K562 (cell line): Measurements from ENCODE around the gene MAMDC4. TPM values are rescaled to one million over a fixed set of nuclear protein-coding genes. Genes with fewer than 3 reads are reported as not detected.

ENCODE experiments used
- ARID3A ChIP-seq: IDR thresholded peaks from 2 replicates; pipeline ENCODE4 v1.6.1; 2012; ENCODE audit warnings: low read depth, low read length, improper control_type of control experiment, borderline replicate concordance
- ARID4B ChIP-seq: sonication (generic); formaldehyde crosslinking; IDR thresholded peaks from 2 replicates; pipeline ENCODE4 v1.8.0; 2022; ENCODE audit warnings: mild to moderate bottlenecking, missing genetic modification reagents
- CHCHD3 ChIP-seq: fragments of 250-450 bp; sonication (Bioruptor Pico); IDR thresholded peaks from 2 replicates; pipeline ENCODE4 v2.1.2; 2022; ENCODE audit warnings: mild to moderate bottlenecking
- EHMT2 ChIP-seq: fragments of 450-650 bp; IDR thresholded peaks from 2 replicates; pipeline ENCODE4 v1.6.1; 2018; ENCODE audit warnings: antibody characterized with exemption
- FOSL1 ChIP-seq: fragments of 200-800 bp; sonication (Bioruptor generic); conservative IDR thresholded peaks from 2 replicates; pipeline ENCODE4 v1.6.1; 2016; ENCODE audit warnings: missing genetic modification characterization, missing compliant biosample characterization
- GABPB2 ChIP-seq: fragments of 250-450 bp; sonication (Bioruptor Pico); conservative IDR thresholded peaks from 2 replicates; pipeline ENCODE4 v1.5.1; 2021; ENCODE audit warnings: mild to moderate bottlenecking
- HMGXB4 ChIP-seq: sonication (generic); formaldehyde crosslinking; IDR thresholded peaks from 2 replicates; pipeline ENCODE4 v1.8.1; 2023; ENCODE audit warnings: mild to moderate bottlenecking, missing genetic modification reagents
- IFI16 ChIP-seq: fragments of 250-450 bp; sonication (Bioruptor Pico); IDR thresholded peaks from 2 replicates; pipeline ENCODE4 v2.1.2; 2022; ENCODE audit warnings: mild to moderate bottlenecking, inconsistent platforms
- ILK ChIP-seq: fragments of 450-650 bp; IDR thresholded peaks from 2 replicates; pipeline ENCODE4 v1.6.1; 2016; ENCODE audit warnings: missing genetic modification characterization, low read depth, mild to moderate bottlenecking, missing compliant biosample characterization, moderate library complexity, borderline replicate concordance
- MBD2 ChIP-seq: sonication (generic); IDR thresholded peaks from 2 replicates; pipeline ENCODE4 v1.6.1; 2016; ENCODE audit warnings: low read depth, borderline replicate concordance
- MTA3 ChIP-seq: fragments of 450-650 bp; formaldehyde crosslinking; IDR thresholded peaks from 2 replicates; pipeline ENCODE4 v1.6.1; 2017; ENCODE audit warnings: mild to moderate bottlenecking, borderline replicate concordance
- PHB ChIP-seq: fragments of 250-450 bp; sonication (Bioruptor Pico); IDR thresholded peaks from 2 replicates; pipeline ENCODE4 v1.5.0; 2021
- POLR2G ChIP-seq: fragments of 200-400 bp; formaldehyde crosslinking; IDR thresholded peaks from 2 replicates; pipeline ENCODE4 v1.6.1; 2017; ENCODE audit warnings: low read depth, mild to moderate bottlenecking, antibody characterized with exemption, low read length, moderate library complexity
- POU5F1 ChIP-seq: fragments of 150-350 bp; IDR thresholded peaks from 2 replicates; pipeline ENCODE4 v1.6.1; 2014; ENCODE audit warnings: borderline replicate concordance, low read length, low read depth, mild to moderate bottlenecking; ENCODE audit not compliant: partially characterized antibody
- SMARCC2 ChIP-seq: fragments of 450-650 bp; IDR thresholded peaks from 2 replicates; pipeline ENCODE4 v1.6.1; 2017; ENCODE audit warnings: antibody characterized with exemption, moderate library complexity, mild to moderate bottlenecking, low read depth
- SP1 ChIP-seq: sonication (generic); formaldehyde crosslinking; IDR thresholded peaks from 2 replicates; pipeline ENCODE4 v1.8.1; 2022; ENCODE audit warnings: mild to moderate bottlenecking, missing genetic modification reagents
- ZBTB17 ChIP-seq: fragments of 450-650 bp; formaldehyde crosslinking; IDR thresholded peaks from 2 replicates; pipeline ENCODE4 v1.4.0; 2020; ENCODE audit warnings: mild to moderate bottlenecking
- ZKSCAN1 ChIP-seq: fragments of 150-350 bp; IDR thresholded peaks from 2 replicates; pipeline ENCODE4 v1.6.1; 2016; ENCODE audit warnings: low read depth, low read length
- ZNF347 ChIP-seq: fragments of 450-650 bp; formaldehyde crosslinking; IDR thresholded peaks from 2 replicates; pipeline ENCODE4 v1.4.0; 2020; ENCODE audit warnings: low read depth, mild to moderate bottlenecking, moderate library complexity
- ZNF75A ChIP-seq: fragments of 450-650 bp; formaldehyde crosslinking; IDR thresholded peaks from 2 replicates; pipeline ENCODE4 v1.4.0; 2020; ENCODE audit warnings: mild to moderate bottlenecking
- ZNF76 ChIP-seq: fragments of 250-450 bp; sonication (Bioruptor Pico); IDR thresholded peaks from 2 replicates; pipeline ENCODE4 v1.4.0; 2020; ENCODE audit warnings: mild to moderate bottlenecking, moderate library complexity, borderline replicate concordance
- polyA plus RNA-seq, 8 experiments: library from polyadenylated mRNA; depleted of rRNA in 4 of 8; stranded (reverse) in 5 of 8; unstranded in 3 of 8; fragments of >200 nt; fragmentation: Nextera tagmentation in 2 of 8; fragmentation: Illumina TruSeq in 1 of 8; extraction: Ambion mirVana in 2 of 8; extraction: Trizol in 1 of 8; gene quantifications; 2 replicates each; pipeline versions ENCODE4 v1.2.1 to v1.2.3, GENCODE V29; 2011 to 2014; ENCODE audit warnings: inconsistent platforms in 1 of 8, missing spikeins in 1 of 8
- total RNA-seq, 7 experiments: library from RNA; depleted of rRNA in 6 of 7; stranded (reverse); fragments of >200 nt in 6 of 7; fragmentation: Illumina TruSeq in 2 of 7; extraction: Trizol in 2 of 7; gene quantifications; 2 replicates each; pipeline versions ENCODE4 v1.2.1 to v1.2.3, GENCODE V29; 2011 to 2021; ENCODE audit warnings: low replicate concordance in 1 of 7
- TF ChIP-seq, protein P1 (sequence below): fragments of 450-650 bp; formaldehyde crosslinking; IDR thresholded peaks from 2 replicates; pipeline ENCODE4 v1.4.0; 2022; ENCODE audit warnings: mild to moderate bottlenecking, moderate library complexity

MAMDC4 gene
- total and polyA plus RNA-seq, 9 of the 15 experiments (the other 6 are each of a cell fraction or from before 2014, with no cell fraction given), result 0.03 to 10.8 (median 1.5) TPM

GRCh38 chr9:136875155-136875554, 23.0 kb downstream of the MAMDC4 start (continued):
- TF ChIP-seq CHCHD3 (CRISPR knock-in tag) (no peak), ZNF76 (CRISPR knock-in tag) (no peak), IFI16 (CRISPR knock-in tag) (no peak), PHB (CRISPR knock-in tag) (no peak), ZNF75A (CRISPR knock-in tag) (no peak), HMGXB4 (CRISPR knock-in tag) (no peak), FOSL1 (tag) (no peak), POLR2G (no peak), GABPB2 (CRISPR knock-in tag) (no peak), ZNF347 (CRISPR knock-in tag) (no peak), ILK (tag) (no peak), ARID3A (0 out of 2 replicates have a peak, but pooled peaks have one; percentile 49), POU5F1 (no peak), ZBTB17 (CRISPR knock-in tag) (no peak), SP1 (CRISPR knock-in tag) (no peak), ZKSCAN1 (no peak), MBD2 (no peak), ARID4B (CRISPR knock-in tag) (no peak), SMARCC2 (no peak), MTA3 (no peak), EHMT2 (peak; percentile 71)
- TF ChIP-seq, protein P1, sequence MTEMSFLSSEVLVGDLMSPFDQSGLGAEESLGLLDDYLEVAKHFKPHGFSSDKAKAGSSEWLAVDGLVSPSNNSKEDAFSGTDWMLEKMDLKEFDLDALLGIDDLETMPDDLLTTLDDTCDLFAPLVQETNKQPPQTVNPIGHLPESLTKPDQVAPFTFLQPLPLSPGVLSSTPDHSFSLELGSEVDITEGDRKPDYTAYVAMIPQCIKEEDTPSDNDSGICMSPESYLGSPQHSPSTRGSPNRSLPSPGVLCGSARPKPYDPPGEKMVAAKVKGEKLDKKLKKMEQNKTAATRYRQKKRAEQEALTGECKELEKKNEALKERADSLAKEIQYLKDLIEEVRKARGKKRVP (CRISPR knock-in tag), result no peak
